GM20431 (cell line): ENCODE measurements around the gene RUSC2.
"Not testable (repeated sequence)": the region's sequence is repeated elsewhere in the genome, so short reads cannot be mapped to it uniquely, and the experiment has no call there.

Experiments used
- in situ Hi-C: fragments of 300-500 bp; cut with MseI, MboI; formaldehyde crosslinking; loops from one replicate; pipeline ENCODE4 v1.15.0; 2020; ENCODE audit warnings: low sequenced_read_pairs; ENCODE audit not compliant: unreplicated experiment

The RUSC2 gene

GRCh38 chr9:35518981-35519679 lies 29.2 kb downstream of the RUSC2 start:
- in situ Hi-C loops = no loop called here

GRCh38 chr9:35519692-35520363 lies 29.9 kb downstream of the RUSC2 start:
- in situ Hi-C loops = no loop called here

- in situ Hi-C loops = no loop called here
Observed at GRCh38 chr9:35520364-35520710, 30.4 kb downstream of the RUSC2 start.

GRCh38 chr9:35521708-35522107 lies 31.8 kb downstream of the RUSC2 start:
- in situ Hi-C loops = no loop called here

- in situ Hi-C loops = no loop called here
Observed at GRCh38 chr9:35522187-35522586, 32.3 kb downstream of the RUSC2 start.

- in situ Hi-C loops = no loop called here
Observed at GRCh38 chr9:35522700-35523099, 32.8 kb downstream of the RUSC2 start.

- in situ Hi-C loops = not testable (repeated sequence)
Observed at GRCh38 chr9:35523556-35523955, 33.6 kb downstream of the RUSC2 start.

GRCh38 chr9:35526087-35526801 lies 36.3 kb downstream of the RUSC2 start:
- in situ Hi-C loops = no loop called here

GRCh38 chr9:35529161-35529823 lies 39.4 kb downstream of the RUSC2 start:
- in situ Hi-C loops = no loop called here

- in situ Hi-C loops = no loop called here
Observed at GRCh38 chr9:35533398-35533797, 43.5 kb downstream of the RUSC2 start.

- in situ Hi-C loops = not testable (repeated sequence)
Observed at GRCh38 chr9:35534921-35535320, 45.0 kb downstream of the RUSC2 start.

- in situ Hi-C loops = no loop called here
Observed at GRCh38 chr9:35537913-35538312, 48.0 kb downstream of the RUSC2 start.

GRCh38 chr9:35538361-35539234 lies 48.7 kb downstream of the RUSC2 start:
- in situ Hi-C loops = no loop called here
